ENCODE results near the gene ERCC1. TPM values are rescaled to one million over a fixed set of nuclear protein-coding genes. Genes with fewer than 3 reads are reported as not detected.

Gene ERCC1
- total RNA-seq, 2 donors from 2014 or later = 110 to 126 TPM

GRCh38 chr19:45446295-45446694 lies 22.6 kb upstream of the ERCC1 start:
- Histone ChIP-seq H3K27me3 (no peaks in the 10 kb centered on the region), H3K27ac (no peak overlapping the region), H3K4me3 (no peak overlapping the region), H3K9me3 (no peaks in the 10 kb centered on the region), H3K36me3 (no peaks in the 10 kb centered on the region), H3K4me1 (peaks cover 4 to 44% of the 10 kb centered on the region in 2 donors)
- peak in 1 of 2 donors; percentile 20 for TF ChIP-seq CTCF (IDR thresholded peaks at IDR 0.05)
- DNase-seq (ENCODE audit: low spot score) = no peak

GRCh38 chr19:45445139-45445538 lies 21.4 kb upstream of the ERCC1 start:
- H3K4me1 ChIP-seq = peaks cover 3 to 48% of the 10 kb centered on the region in 2 donors
- H3K4me3 ChIP-seq = no peak overlapping the region
- H3K9me3 ChIP-seq = no peaks in the 10 kb centered on the region
- DNase-seq (ENCODE audit: low spot score) = no peak
- H3K36me3 ChIP-seq = no peaks in the 10 kb centered on the region
- no peaks in the 10 kb centered on the region for H3K27me3 ChIP-seq
- TF ChIP-seq CTCF (IDR thresholded peaks at IDR 0.05) = no peak
- peak overlapping the region in 1 of 2 donors; percentile 97 for H3K27ac ChIP-seq

- DNase-seq (ENCODE audit: low spot score) = peak; percentile 95
- Histone ChIP-seq H3K9me3 (no peaks in the 10 kb centered on the region), H3K4me3 (peak overlapping the region; percentile 42 to 55), H3K4me1 (peaks cover 0 to 45% of the 10 kb centered on the region in 2 donors), H3K27ac (peak overlapping the region; percentile 95 to 97), H3K27me3 (no peaks in the 10 kb centered on the region), H3K36me3 (no peaks in the 10 kb centered on the region)
- peak in 1 of 2 donors; percentile 12 for TF ChIP-seq CTCF (IDR thresholded peaks at IDR 0.05)
These were observed 20.8 kb upstream of the ERCC1 start for GRCh38 chr19:45444318-45445041.

GRCh38 chr19:45443462-45444317 lies 20.0 kb upstream of the ERCC1 start:
- peak overlapping the region; percentile 95 to 97 for H3K27ac ChIP-seq
- peaks cover 0 to 38% of the 10 kb centered on the region in 2 donors for H3K4me1 ChIP-seq
- no peaks in the 10 kb centered on the region for H3K9me3 ChIP-seq
- H3K36me3 ChIP-seq = no peaks in the 10 kb centered on the region
- peak; percentile 99 for DNase-seq (ENCODE audit: low spot score)
- no peaks in the 10 kb centered on the region for H3K27me3 ChIP-seq
- no peak for TF ChIP-seq CTCF (IDR thresholded peaks at IDR 0.05)
- peak overlapping the region; percentile 42 to 55 for H3K4me3 ChIP-seq

- Histone ChIP-seq H3K27me3 (no peaks in the 10 kb centered on the region), H3K36me3 (no peaks in the 10 kb centered on the region), H3K4me1 (peaks cover 0 to 38% of the 10 kb centered on the region in 2 donors), H3K27ac (peak overlapping the region; percentile 95 to 97), H3K4me3 (peak overlapping the region; percentile 16 to 55), H3K9me3 (no peaks in the 10 kb centered on the region)
- peak; percentile 90 for DNase-seq (ENCODE audit: low spot score)
- no peak for TF ChIP-seq CTCF (IDR thresholded peaks at IDR 0.05)
These were observed 19.2 kb upstream of the ERCC1 start for GRCh38 chr19:45442778-45443461.
